Activated gamma-delta T cell treated with anti-CD3 and anti-CD28 coated beads, Interleukin-2, amount 50 U/mL, for 16 hours (primary cell): ENCODE measurements around the gene CCDC182.

Source experiments
- DNase-seq: peaks from one replicate; pipeline ENCODE4 v3.0.0-alpha.2; 2020; ENCODE audit warnings: low read depth

Gene CCDC182

GRCh38 chr17:57697197-57697596, 47.9 kb downstream of the CCDC182 start:
- DNase-seq, result no peak

- DNase-seq, result no peak
Observed at GRCh38 chr17:57696050-57696449, 49.0 kb downstream of the CCDC182 start.
